CD4-positive, CD25-positive, alpha-beta regulatory T cell (primary cell): ENCODE data around the gene PRSS27. TPM values are rescaled to one million over a fixed set of nuclear protein-coding genes. Genes with fewer than 3 reads are reported as not detected.

Experiments
- ATAC-seq, 2 donors: fragments of 150-1000 bp; cut with Tn5 transposase; one replicate each; pipeline ENCODE4 v1.10.0; 2021; ENCODE audit warnings: low read depth in 2 of 2, moderate number of reproducible peaks in 2 of 2, moderate library complexity in 1 of 2
- DNase-seq, 3 donors: peaks; one replicate each; pipeline versions ENCODE4 v3.0.0 to v3.0.0-alpha.2; 2012 to 2022; ENCODE audit warnings: mixed read lengths in 1 of 3
- H3K27ac ChIP-seq: one replicate; pipeline ENCODE4 v1.7.0; 2013; ENCODE audit warnings: mild to moderate bottlenecking, low read length; ENCODE audit not compliant: insufficient read depth, poor library complexity, severe bottlenecking
- H3K27me3 ChIP-seq: one replicate; pipeline ENCODE4 v1.7.0; 2013; ENCODE audit warnings: low read length; ENCODE audit not compliant: control insufficient read depth, insufficient read depth
- H3K36me3 ChIP-seq: one replicate; pipeline ENCODE4 v1.7.0; 2013; ENCODE audit warnings: mild to moderate bottlenecking, low read length, moderate library complexity; ENCODE audit not compliant: control insufficient read depth, insufficient read depth
- H3K4me1 ChIP-seq: 2 replicates; pipeline ENCODE4 v1.7.0; 2013; ENCODE audit warnings: mild to moderate bottlenecking, low read length; ENCODE audit not compliant: insufficient read depth, control insufficient read depth, poor library complexity, severe bottlenecking
- H3K4me3 ChIP-seq: one replicate; pipeline ENCODE4 v1.7.0; 2013; ENCODE audit warnings: low read depth, mild to moderate bottlenecking, low read length, moderate library complexity
- H3K9me3 ChIP-seq, 2 experiments: 1 replicate in 1 of 2; 2 replicates in 1 of 2; pipeline ENCODE4 v1.7.0; 2013; ENCODE audit warnings: low read length in 2 of 2, mild to moderate bottlenecking in 1 of 2, moderate library complexity in 1 of 2; ENCODE audit not compliant: control insufficient read depth in 2 of 2
- H3K27ac Mint-ChIP-seq, 3 donors: one replicate each; pipeline ENCODE4 v1.8.0; 2020 to 2022; ENCODE audit warnings: mild to moderate bottlenecking in 3 of 3, mixed read lengths in 3 of 3, moderate library complexity in 2 of 3
- H3K27me3 Mint-ChIP-seq: one replicate; pipeline ENCODE4 v1.8.0; 2022; ENCODE audit warnings: mild to moderate bottlenecking, mixed read lengths
- H3K36me3 Mint-ChIP-seq: one replicate; pipeline ENCODE4 v1.8.0; 2020; ENCODE audit warnings: mixed read lengths
- H3K4me1 Mint-ChIP-seq, 4 donors: one replicate each; pipeline ENCODE4 v1.8.0; 2020 to 2022; ENCODE audit warnings: mixed read lengths in 4 of 4, mild to moderate bottlenecking in 1 of 4
- H3K4me3 Mint-ChIP-seq, 4 donors: one replicate each; pipeline ENCODE4 v1.8.0; 2020 to 2022; ENCODE audit warnings: mild to moderate bottlenecking in 4 of 4, mixed read lengths in 4 of 4, moderate library complexity in 3 of 4
- H3K9me3 Mint-ChIP-seq, 7 donors: one replicate each; pipeline ENCODE4 v1.8.0; 2020 to 2022; ENCODE audit warnings: mixed read lengths in 7 of 7, mild to moderate bottlenecking in 3 of 7, moderate library complexity in 2 of 7
- polyA plus RNA-seq, 4 donors: library from polyadenylated mRNA; unstranded; fragments of 300-500 nt; fragmentation: Illumina TruSeq; gene quantifications; one replicate each; pipeline ENCODE4 v1.2.3, GENCODE V29; 2021
- total RNA-seq: library from RNA; stranded (reverse); gene quantifications from one replicate; pipeline ENCODE4 v1.2.3, GENCODE V29; 2022

Gene PRSS27
- total and polyA plus RNA-seq, 5 donors from 2014 or later: 0.13 to 0.81 (median 0.14) TPM; not detected in 2

GRCh38 chr16:2715064-2715463, 5.0 kb downstream of the PRSS27 start:
- ATAC-seq (no peak), DNase-seq (no peak)
- H3K36me3 Mint-ChIP-seq: no peaks in the 10 kb centered on the region
- H3K9me3 ChIP-seq: no peaks in the 10 kb centered on the region
- no peak overlapping the region for H3K4me3 ChIP-seq
- H3K4me1 Mint-ChIP-seq: peaks cover 0 to 12% (median 3%) of the 10 kb centered on the region in 4 donors
- H3K27ac Mint-ChIP-seq: no peak overlapping the region
- H3K27ac ChIP-seq: no peak overlapping the region
- H3K27me3 Mint-ChIP-seq: peaks cover 12% of the 10 kb centered on the region
- no peaks in the 10 kb centered on the region for H3K27me3 ChIP-seq
- H3K4me3 Mint-ChIP-seq: peak overlapping the region in 1 of 4 donors; percentile 60
- H3K9me3 Mint-ChIP-seq: peaks cover 0 to 2% (median 0%) of the 10 kb centered on the region in 7 donors
- peaks cover 8% of the 10 kb centered on the region for H3K4me1 ChIP-seq
- no peaks in the 10 kb centered on the region for H3K36me3 ChIP-seq

- H3K36me3 ChIP-seq: no peaks in the 10 kb centered on the region
- no peak overlapping the region for H3K4me3 ChIP-seq
- no peak for ATAC-seq
- peak overlapping the region in 1 of 4 donors; percentile 2 for H3K4me3 Mint-ChIP-seq
- H3K27me3 ChIP-seq: no peaks in the 10 kb centered on the region
- peaks cover 0 to 2% (median 0%) of the 10 kb centered on the region in 7 donors for H3K9me3 Mint-ChIP-seq
- no peaks in the 10 kb centered on the region for H3K9me3 ChIP-seq
- H3K27me3 Mint-ChIP-seq: peaks cover 12% of the 10 kb centered on the region
- H3K36me3 Mint-ChIP-seq: no peaks in the 10 kb centered on the region
- no peak overlapping the region for H3K27ac Mint-ChIP-seq
- H3K4me1 ChIP-seq: peaks cover 8% of the 10 kb centered on the region
- H3K27ac ChIP-seq: no peak overlapping the region
- peaks cover 0 to 12% (median 3%) of the 10 kb centered on the region in 4 donors for H3K4me1 Mint-ChIP-seq
- no peak for DNase-seq
Measured at GRCh38 chr16:2713985-2714774, 5.8 kb downstream of the PRSS27 start.

GRCh38 chr16:2713523-2713922, 6.5 kb downstream of the PRSS27 start:
- H3K27ac ChIP-seq: no peak overlapping the region
- DNase-seq (no peak), ATAC-seq (no peak)
- peaks cover 0 to 12% (median 3%) of the 10 kb centered on the region in 4 donors for H3K4me1 Mint-ChIP-seq
- no peaks in the 10 kb centered on the region for H3K9me3 ChIP-seq
- H3K4me3 Mint-ChIP-seq: no peak overlapping the region
- peaks cover 12% of the 10 kb centered on the region for H3K27me3 Mint-ChIP-seq
- H3K27me3 ChIP-seq: no peaks in the 10 kb centered on the region
- peaks cover 0 to 2% (median 0%) of the 10 kb centered on the region in 7 donors for H3K9me3 Mint-ChIP-seq
- no peaks in the 10 kb centered on the region for H3K36me3 ChIP-seq
- peaks cover 8% of the 10 kb centered on the region for H3K4me1 ChIP-seq
- no peak overlapping the region for H3K4me3 ChIP-seq
- no peaks in the 10 kb centered on the region for H3K36me3 Mint-ChIP-seq
- H3K27ac Mint-ChIP-seq: no peak overlapping the region

- H3K4me1 ChIP-seq: peaks cover 8% of the 10 kb centered on the region
- no peak overlapping the region for H3K27ac ChIP-seq
- no peak for DNase-seq
- no peak for ATAC-seq
- peaks cover 10% of the 10 kb centered on the region for H3K36me3 ChIP-seq
- H3K27me3 ChIP-seq: no peaks in the 10 kb centered on the region
- H3K27me3 Mint-ChIP-seq: peaks cover 12% of the 10 kb centered on the region
- H3K4me1 Mint-ChIP-seq: peaks cover 0 to 12% (median 3%) of the 10 kb centered on the region in 4 donors
- H3K36me3 Mint-ChIP-seq: peaks cover 6% of the 10 kb centered on the region
- H3K9me3 ChIP-seq: no peaks in the 10 kb centered on the region
- H3K27ac Mint-ChIP-seq: no peak overlapping the region
- no peak overlapping the region for H3K4me3 ChIP-seq
- H3K9me3 Mint-ChIP-seq: peaks cover 0 to 2% (median 0%) of the 10 kb centered on the region in 7 donors
- H3K4me3 Mint-ChIP-seq: no peak overlapping the region
Measured at GRCh38 chr16:2712546-2712945, 7.5 kb downstream of the PRSS27 start.

GRCh38 chr16:2712063-2712441, 8.0 kb downstream of the PRSS27 start:
- Mint-ChIP-seq H3K9me3 (peaks cover 0 to 2% (median 0%) of the 10 kb centered on the region in 7 donors), H3K4me1 (peaks cover 0 to 12% (median 3%) of the 10 kb centered on the region in 4 donors), H3K4me3 (no peak overlapping the region), H3K36me3 (peaks cover 6% of the 10 kb centered on the region), H3K27me3 (peaks cover 12% of the 10 kb centered on the region), H3K27ac (peak overlapping the region in 1 of 3 donors; percentile 9)
- Histone ChIP-seq H3K4me3 (no peak overlapping the region), H3K27ac (no peak overlapping the region), H3K27me3 (no peaks in the 10 kb centered on the region), H3K9me3 (no peaks in the 10 kb centered on the region), H3K4me1 (peaks cover 8% of the 10 kb centered on the region), H3K36me3 (peaks cover 14% of the 10 kb centered on the region)
- ATAC-seq: no peak
- no peak for DNase-seq

- DNase-seq (no peak), ATAC-seq (no peak)
- peaks cover 8% of the 10 kb centered on the region for H3K4me1 ChIP-seq
- peaks cover 6% of the 10 kb centered on the region for H3K36me3 Mint-ChIP-seq
- H3K27ac ChIP-seq: no peak overlapping the region
- no peak overlapping the region for H3K4me3 ChIP-seq
- peaks cover 0 to 12% (median 3%) of the 10 kb centered on the region in 4 donors for H3K4me1 Mint-ChIP-seq
- H3K9me3 Mint-ChIP-seq: peaks cover 0 to 2% (median 0%) of the 10 kb centered on the region in 7 donors
- no peak overlapping the region for H3K27ac Mint-ChIP-seq
- peaks cover 16% of the 10 kb centered on the region for H3K36me3 ChIP-seq
- H3K4me3 Mint-ChIP-seq: no peak overlapping the region
- H3K9me3 ChIP-seq: no peaks in the 10 kb centered on the region
- no peaks in the 10 kb centered on the region for H3K27me3 ChIP-seq
- H3K27me3 Mint-ChIP-seq: peaks cover 12% of the 10 kb centered on the region
Measured at GRCh38 chr16:2711370-2712062, 8.5 kb downstream of the PRSS27 start.

- Mint-ChIP-seq H3K27me3 (peaks cover 12% of the 10 kb centered on the region), H3K4me3 (no peak overlapping the region), H3K27ac (peak overlapping the region in 1 of 3 donors; percentile 83), H3K36me3 (peaks cover 6% of the 10 kb centered on the region), H3K9me3 (peaks cover 0 to 2% (median 0%) of the 10 kb centered on the region in 7 donors), H3K4me1 (peaks cover 0 to 9% (median 3%) of the 10 kb centered on the region in 4 donors)
- Histone ChIP-seq H3K27ac (no peak overlapping the region), H3K27me3 (no peaks in the 10 kb centered on the region), H3K9me3 (no peaks in the 10 kb centered on the region), H3K4me3 (no peak overlapping the region), H3K4me1 (peaks cover 6% of the 10 kb centered on the region), H3K36me3 (peaks cover 16% of the 10 kb centered on the region)
- ATAC-seq: no peak
- no peak for DNase-seq
Measured at GRCh38 chr16:2710711-2711231, 9.3 kb downstream of the PRSS27 start.
